NT2/D1 (cell line): ENCODE results near the gene EHBP1L1.

Experiments used
- DNase-seq: peaks from one replicate; pipeline ENCODE4 v3.0.0-alpha.2; 2011; ENCODE audit warnings: low read depth, low spot score
- H3K27me3 ChIP-seq: 2 replicates; pipeline ENCODE4 v1.6.0; 2011; ENCODE audit warnings: mild to moderate bottlenecking; ENCODE audit not compliant: insufficient read length, insufficient read depth
- H3K36me3 ChIP-seq: 2 replicates; pipeline ENCODE4 v1.6.1; 2011; ENCODE audit warnings: mild to moderate bottlenecking, low read length, mixed read lengths; ENCODE audit not compliant: insufficient read depth, insufficient read length
- H3K4me1 ChIP-seq: 2 replicates; pipeline ENCODE4 v1.5.1; 2011; ENCODE audit not compliant: insufficient read depth, insufficient read length
- H3K4me3 ChIP-seq: 2 replicates; pipeline ENCODE4 v1.5.1; 2011; ENCODE audit warnings: low read depth; ENCODE audit not compliant: insufficient read length
- H3K9ac ChIP-seq: 2 replicates; pipeline ENCODE4 v1.6.0; 2011; ENCODE audit warnings: low read depth; ENCODE audit not compliant: insufficient read length
- H3K9me3 ChIP-seq: 2 replicates; pipeline ENCODE4 v1.5.1; 2011; ENCODE audit warnings: mild to moderate bottlenecking, low read length; ENCODE audit not compliant: insufficient read depth
- SUZ12 ChIP-seq: IDR thresholded peaks from 2 replicates; pipeline ENCODE4 v1.6.1; 2011; ENCODE audit not compliant: insufficient read length, insufficient read depth; ENCODE audit errors: extremely low read depth
- YY1 ChIP-seq: IDR thresholded peaks from 2 replicates; pipeline ENCODE4 v1.6.1; 2011; ENCODE audit not compliant: insufficient read length, insufficient read depth
- ZNF274 ChIP-seq: IDR thresholded peaks from 2 replicates; pipeline ENCODE4 v1.6.1; 2011; ENCODE audit warnings: mild to moderate bottlenecking, low read depth, low read length

The EHBP1L1 gene

GRCh38 chr11:65578134-65578533 lies 2.3 kb downstream of the EHBP1L1 start:
- Histone ChIP-seq H3K9me3 (no peaks in the 10 kb centered on the region), H3K36me3 (peaks cover 50% of the 10 kb centered on the region), H3K27me3 (peaks cover 20% of the 10 kb centered on the region), H3K4me1 (peaks cover 38% of the 10 kb centered on the region), H3K9ac (no peak overlapping the region), H3K4me3 (no peak overlapping the region)
- TF ChIP-seq YY1 (no peak), SUZ12 (no peak), ZNF274 (no peak)
- no peak for DNase-seq

DNA sequence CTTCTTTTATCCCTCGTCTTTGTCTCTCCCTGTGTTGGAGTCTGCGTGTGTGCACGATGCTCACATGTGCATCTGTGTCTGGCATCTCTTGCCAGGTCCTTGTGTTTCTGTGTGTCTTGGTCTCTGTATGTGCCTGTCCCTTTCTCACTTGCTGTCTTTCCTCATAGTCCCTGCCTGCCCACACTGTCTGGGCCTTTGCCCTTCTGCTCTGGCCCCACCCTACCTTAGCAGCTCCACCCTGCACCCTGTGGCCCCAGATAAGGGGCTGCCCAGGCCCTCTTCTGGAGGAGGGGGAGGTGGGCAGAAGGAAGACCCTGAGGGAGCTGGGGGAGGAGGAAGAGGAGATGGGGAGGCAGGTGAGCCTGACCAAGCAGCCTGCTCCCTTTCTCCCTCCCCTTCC lies 2.8 kb downstream of the EHBP1L1 start:
- no peak overlapping the region for H3K4me3 ChIP-seq
- H3K4me1 ChIP-seq = peaks cover 33% of the 10 kb centered on the region
- H3K9ac ChIP-seq = no peak overlapping the region
- H3K27me3 ChIP-seq = peaks cover 20% of the 10 kb centered on the region
- TF ChIP-seq SUZ12 (no peak), YY1 (no peak), ZNF274 (no peak)
- DNase-seq = no peak
- H3K9me3 ChIP-seq = no peaks in the 10 kb centered on the region
- H3K36me3 ChIP-seq = peaks cover 44% of the 10 kb centered on the region

DNA sequence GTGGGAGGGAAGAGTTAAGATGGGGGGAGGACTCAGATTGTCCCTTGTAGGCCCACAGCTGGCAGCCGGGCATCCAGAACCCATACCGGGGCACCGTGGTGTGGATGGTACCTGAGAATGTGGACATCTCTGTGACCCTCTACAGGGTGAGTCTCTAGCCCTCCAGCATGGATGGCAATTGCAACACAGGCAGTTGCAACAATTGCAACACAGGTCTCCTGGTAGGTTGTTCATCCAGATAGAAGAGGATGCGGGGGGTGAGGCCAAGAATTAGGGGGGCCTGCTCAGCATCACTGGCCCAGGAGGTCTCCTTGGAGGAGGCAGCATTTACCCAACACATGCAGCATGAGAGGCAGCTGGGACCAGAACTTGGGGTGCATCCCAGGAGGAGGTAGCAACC lies 3.4 kb downstream of the EHBP1L1 start:
- Histone ChIP-seq H3K27me3 (peaks cover 20% of the 10 kb centered on the region), H3K9me3 (no peaks in the 10 kb centered on the region), H3K36me3 (peaks cover 47% of the 10 kb centered on the region), H3K9ac (no peak overlapping the region), H3K4me3 (no peak overlapping the region), H3K4me1 (peaks cover 31% of the 10 kb centered on the region)
- no peak for DNase-seq
- no peak for TF ChIP-seq YY1
- no peak for TF ChIP-seq ZNF274
- no peak for TF ChIP-seq SUZ12

- H3K27me3 ChIP-seq = peaks cover 15% of the 10 kb centered on the region
Measured at GRCh38 chr11:65580031-65580692, 4.3 kb downstream of the EHBP1L1 start.

DNA sequence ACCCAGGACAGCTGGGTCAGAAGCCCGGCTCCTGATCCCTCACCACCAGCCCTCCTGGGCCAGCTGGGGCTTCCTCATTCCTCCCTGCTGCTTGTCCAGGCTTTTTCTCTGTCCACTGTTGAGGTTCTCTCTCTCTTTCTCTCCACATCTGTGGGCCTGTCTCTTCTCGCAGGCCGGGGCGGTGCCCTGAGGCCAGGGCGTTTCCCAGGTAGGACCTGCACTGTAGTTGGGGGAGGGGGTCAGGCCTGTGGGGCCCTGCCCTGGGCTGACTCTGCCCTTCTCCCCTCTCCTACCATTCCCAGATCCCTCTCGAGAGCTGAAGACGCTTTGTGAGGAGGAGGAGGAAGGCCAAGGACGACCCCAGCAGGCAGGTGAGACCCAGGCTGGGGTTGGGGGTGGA lies 4.9 kb downstream of the EHBP1L1 start:
- Histone ChIP-seq H3K9ac (peak overlapping the region; percentile 42), H3K4me3 (no peak overlapping the region), H3K27me3 (peaks cover 10% of the 10 kb centered on the region), H3K36me3 (peaks cover 55% of the 10 kb centered on the region), H3K9me3 (no peaks in the 10 kb centered on the region), H3K4me1 (peaks cover 24% of the 10 kb centered on the region)
- DNase-seq = no peak
- no peak for TF ChIP-seq ZNF274
- no peak for TF ChIP-seq SUZ12
- TF ChIP-seq YY1 = no peak

More at GRCh38 chr11:65580031-65580692, 4.3 kb downstream of the EHBP1L1 start:
- H3K9ac ChIP-seq = peak overlapping the region; percentile 42
- H3K9me3 ChIP-seq = no peaks in the 10 kb centered on the region
- no peak for TF ChIP-seq YY1
- no peak for TF ChIP-seq ZNF274
- TF ChIP-seq SUZ12 = no peak
- H3K36me3 ChIP-seq = peaks cover 55% of the 10 kb centered on the region
- no peak overlapping the region for H3K4me3 ChIP-seq
- no peak for DNase-seq
- H3K4me1 ChIP-seq = peaks cover 26% of the 10 kb centered on the region

- DNase-seq = no peak
- Histone ChIP-seq H3K4me1 (peaks cover 19% of the 10 kb centered on the region), H3K27me3 (peaks cover 1% of the 10 kb centered on the region), H3K9me3 (no peaks in the 10 kb centered on the region), H3K4me3 (no peak overlapping the region), H3K9ac (no peak overlapping the region), H3K36me3 (peaks cover 55% of the 10 kb centered on the region)
- no peak for TF ChIP-seq YY1
- TF ChIP-seq SUZ12 = no peak
- TF ChIP-seq ZNF274 = no peak
Measured at GRCh38 chr11:65581928-65582327, 6.1 kb downstream of the EHBP1L1 start.

GRCh38 chr11:65583589-65583988 lies 7.7 kb downstream of the EHBP1L1 start:
- DNase-seq = no peak
- TF ChIP-seq ZNF274 (no peak), SUZ12 (no peak), YY1 (no peak)
- H3K27me3 ChIP-seq = no peaks in the 10 kb centered on the region

More at GRCh38 chr11:65583589-65583988, 7.7 kb downstream of the EHBP1L1 start:
- Histone ChIP-seq H3K9me3 (no peaks in the 10 kb centered on the region), H3K4me3 (no peak overlapping the region), H3K4me1 (peaks cover 21% of the 10 kb centered on the region), H3K36me3 (peaks cover 53% of the 10 kb centered on the region), H3K9ac (no peak overlapping the region)
